ENCODE results near the gene SPRN. TPM values are rescaled to one million over a fixed set of nuclear protein-coding genes. Genes with fewer than 3 reads are reported as not detected.
"Not testable (repeated sequence)": the region's sequence is repeated elsewhere in the genome, so short reads cannot be mapped to it uniquely, and the experiment has no call there.

SPRN gene
- total RNA-seq, 1 donor from 2014 or later, result 4.0 TPM

GRCh38 chr10:133441780-133442179 lies 17.4 kb upstream of the SPRN start:
- H3K4me1 Mint-ChIP-seq (ENCODE audit: low read depth, unreplicated experiment), result peaks cover 4% of the 10 kb centered on the region

DNA sequence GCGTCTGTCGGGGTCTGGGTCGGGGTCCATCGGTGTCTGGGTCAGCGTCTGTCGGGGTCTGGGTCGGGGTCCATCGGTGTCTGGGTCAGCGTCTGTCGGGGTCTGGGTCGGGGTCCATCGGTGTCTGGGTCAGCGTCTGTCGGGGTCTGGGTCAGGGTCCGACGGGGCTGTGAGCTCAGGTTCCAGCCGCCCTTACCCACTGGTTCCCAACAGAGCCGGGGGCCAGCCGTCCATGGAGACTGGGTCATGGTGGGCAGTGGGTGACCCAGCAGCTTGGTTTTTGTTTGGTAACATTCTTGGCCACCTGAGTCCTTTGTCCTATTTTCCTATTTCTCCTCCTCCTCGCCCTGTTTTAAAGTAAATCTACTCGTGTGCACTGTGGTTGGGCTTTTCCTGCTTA lies 16.9 kb upstream of the SPRN start:
- H3K4me2 ChIP-seq (ENCODE audit: low read length); H3K27ac Mint-ChIP-seq (ENCODE audit: unreplicated experiment); H3K4me3 Mint-ChIP-seq (ENCODE audit: unreplicated experiment); H3K27me3 Mint-ChIP-seq (ENCODE audit: low read depth, unreplicated experiment); H2AFZ ChIP-seq (ENCODE audit: low read depth, low read length); H3K9me3 ChIP-seq (ENCODE audit: insufficient read depth, low read depth, low read length); H3K79me2 ChIP-seq (ENCODE audit: insufficient read depth, low read length); H3K27ac ChIP-seq (ENCODE audit: low read depth, low read length); H3K36me3 ChIP-seq (ENCODE audit: insufficient read depth, low read length); H3K4me3 ChIP-seq (ENCODE audit: insufficient read depth, low read depth, low read length); H4K20me1 ChIP-seq (ENCODE audit: insufficient read depth, low read length); H3K9ac ChIP-seq (ENCODE audit: low read length); H3K36me3 Mint-ChIP-seq (ENCODE audit: low read depth, unreplicated experiment); H3K27me3 ChIP-seq (ENCODE audit: insufficient read depth, low read length); H3K4me1 Mint-ChIP-seq (ENCODE audit: low read depth, unreplicated experiment); H3K4me1 ChIP-seq (ENCODE audit: insufficient read depth, low read length); DNase-seq (ENCODE audit: low read depth); FAIRE-seq: not testable (repeated sequence)
- H3K9me3 Mint-ChIP-seq (ENCODE audit: unreplicated experiment), result peaks cover 17% of the 10 kb centered on the region

More at GRCh38 chr10:133441780-133442179, 17.4 kb upstream of the SPRN start:
- H3K9me3 ChIP-seq (ENCODE audit: insufficient read depth, low read depth, low read length), result no peaks in the 10 kb centered on the region
- H3K4me1 ChIP-seq (ENCODE audit: insufficient read depth, low read length), result no peaks in the 10 kb centered on the region
- TF ChIP-seq CTCF (IDR thresholded peaks at IDR 0.05; ENCODE audit: insufficient read depth, low read depth, low read length) (no peak), EZH2 (IDR thresholded peaks at IDR 0.05; ENCODE audit: insufficient read depth, low read length) (no peak)
- peaks cover 5% of the 10 kb centered on the region for H3K27me3 Mint-ChIP-seq (ENCODE audit: low read depth, unreplicated experiment)
- no peaks in the 10 kb centered on the region for H3K79me2 ChIP-seq (ENCODE audit: insufficient read depth, low read length)
- no peak for DNase-seq (ENCODE audit: low read depth)
- H3K27me3 ChIP-seq (ENCODE audit: insufficient read depth, low read length), result no peaks in the 10 kb centered on the region
- peaks cover 4% of the 10 kb centered on the region for H4K20me1 ChIP-seq (ENCODE audit: insufficient read depth, low read length)
- H3K27ac Mint-ChIP-seq (ENCODE audit: unreplicated experiment), result no peak overlapping the region
- no peak overlapping the region for H3K4me3 ChIP-seq (ENCODE audit: insufficient read depth, low read depth, low read length)
- H3K27ac ChIP-seq (ENCODE audit: low read depth, low read length), result no peak overlapping the region
- H3K9ac ChIP-seq (ENCODE audit: low read length), result no peak overlapping the region
- H3K4me3 Mint-ChIP-seq (ENCODE audit: unreplicated experiment), result no peak overlapping the region
- H3K36me3 Mint-ChIP-seq (ENCODE audit: low read depth, unreplicated experiment), result peaks cover 7% of the 10 kb centered on the region
- no peak overlapping the region for H2AFZ ChIP-seq (ENCODE audit: low read depth, low read length)
- no peak for FAIRE-seq
- no peak overlapping the region for H3K4me2 ChIP-seq (ENCODE audit: low read length)
- no peaks in the 10 kb centered on the region for H3K36me3 ChIP-seq (ENCODE audit: insufficient read depth, low read length)
- peaks cover 20% of the 10 kb centered on the region for H3K9me3 Mint-ChIP-seq (ENCODE audit: unreplicated experiment)

DNA sequence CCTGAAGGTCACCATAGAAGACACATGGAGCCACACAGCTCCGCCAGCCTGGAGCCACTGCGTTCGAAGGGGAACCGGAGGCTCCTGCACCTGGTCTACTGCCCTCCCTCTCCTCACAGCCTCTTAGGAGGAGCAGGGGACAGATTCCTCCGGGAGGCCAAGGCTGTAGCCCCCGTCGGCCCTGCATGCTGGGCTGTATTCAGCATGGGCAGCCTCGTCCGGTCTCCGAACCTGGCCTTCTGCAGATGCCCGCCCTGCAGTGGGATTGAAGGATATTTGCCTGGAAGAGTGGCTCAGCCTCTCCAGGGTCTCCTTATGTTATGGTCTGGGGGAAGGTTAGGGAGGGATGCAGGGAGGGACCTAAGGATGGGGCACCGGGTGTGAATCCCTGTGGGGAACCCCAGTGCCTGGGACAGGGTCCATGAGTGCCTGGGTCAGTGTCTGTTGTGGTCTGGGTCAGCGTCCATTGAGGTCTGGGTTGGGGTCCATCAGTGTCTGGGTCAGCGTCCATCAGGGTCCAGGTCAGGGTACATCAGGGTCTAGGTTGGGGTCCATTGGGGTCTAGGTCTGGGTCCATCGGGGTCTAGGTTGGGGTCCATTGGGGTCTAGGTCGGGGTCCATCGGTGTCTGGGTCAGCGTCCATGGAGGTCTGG lies 16.3 kb upstream of the SPRN start:
- no peak overlapping the region for H3K27ac ChIP-seq (ENCODE audit: low read depth, low read length)
- no peak overlapping the region for H3K9ac ChIP-seq (ENCODE audit: low read length)
- Mint-ChIP-seq H3K4me3 (ENCODE audit: unreplicated experiment) (no peak overlapping the region), H3K4me1 (ENCODE audit: low read depth, unreplicated experiment) (peaks cover 4% of the 10 kb centered on the region), H3K36me3 (ENCODE audit: low read depth, unreplicated experiment) (peaks cover 4% of the 10 kb centered on the region), H3K9me3 (ENCODE audit: unreplicated experiment) (peaks cover 17% of the 10 kb centered on the region), H3K27me3 (ENCODE audit: low read depth, unreplicated experiment) (peaks cover 5% of the 10 kb centered on the region), H3K27ac (ENCODE audit: unreplicated experiment) (no peak overlapping the region)
- no peak overlapping the region for H3K4me3 ChIP-seq (ENCODE audit: insufficient read depth, low read depth, low read length)
- no peak overlapping the region for H3K4me2 ChIP-seq (ENCODE audit: low read length)
- DNase-seq (ENCODE audit: low read depth), result no peak
- no peak overlapping the region for H2AFZ ChIP-seq (ENCODE audit: low read depth, low read length)
- H3K36me3 ChIP-seq (ENCODE audit: insufficient read depth, low read length), result no peaks in the 10 kb centered on the region
- H4K20me1 ChIP-seq (ENCODE audit: insufficient read depth, low read length), result peaks cover 4% of the 10 kb centered on the region
- TF ChIP-seq EZH2 (IDR thresholded peaks at IDR 0.05; ENCODE audit: insufficient read depth, low read length) (no peak), CTCF (IDR thresholded peaks at IDR 0.05; ENCODE audit: insufficient read depth, low read depth, low read length) (no peak)
- H3K9me3 ChIP-seq (ENCODE audit: insufficient read depth, low read depth, low read length), result no peaks in the 10 kb centered on the region
- no peaks in the 10 kb centered on the region for H3K27me3 ChIP-seq (ENCODE audit: insufficient read depth, low read length)
- FAIRE-seq, result no peak
- H3K4me1 ChIP-seq (ENCODE audit: insufficient read depth, low read length), result no peaks in the 10 kb centered on the region
- no peaks in the 10 kb centered on the region for H3K79me2 ChIP-seq (ENCODE audit: insufficient read depth, low read length)

Measured in astrocyte (in vitro differentiated cells and primary cell).